CD8-positive, alpha-beta memory T cell (primary cell): ENCODE data around the gene ABCC9. TPM values are rescaled to one million over a fixed set of nuclear protein-coding genes. Genes with fewer than 3 reads are reported as not detected.

Experiments
- CTCF ChIA-PET: fragments of 350-600 bp; sonication (Branson Sonifier 250); formaldehyde crosslinking; loops from one replicate; lab custom pipeline; 2021; ENCODE audit warnings: antibody characterized with exemption; lab: Charles Lee
- POLR2A ChIA-PET: fragments of 350-600 bp; sonication (Branson Sonifier 250); formaldehyde crosslinking; loops from one replicate; lab custom pipeline; 2021; ENCODE audit warnings: antibody characterized with exemption; lab: Charles Lee
- DNase-seq, 5 donors: peaks; one replicate each; pipeline versions ENCODE4 v3.0.0 to v3.0.0-alpha.2; 2020 to 2022; ENCODE audit warnings: mixed read lengths in 1 of 5
- H3K27ac ChIP-seq: one replicate; pipeline ENCODE4 v1.7.0; 2013; ENCODE audit warnings: low read depth, mild to moderate bottlenecking, low read length, moderate library complexity
- H3K27me3 ChIP-seq: 2 replicates; pipeline ENCODE4 v1.7.0; 2013; ENCODE audit warnings: low read length, mild to moderate bottlenecking; ENCODE audit not compliant: insufficient read depth, poor library complexity, severe bottlenecking
- H3K36me3 ChIP-seq: 2 replicates; pipeline ENCODE4 v1.7.0; 2013; ENCODE audit warnings: mild to moderate bottlenecking, low read length, moderate library complexity; ENCODE audit not compliant: insufficient read depth
- H3K4me1 ChIP-seq: 2 replicates; pipeline ENCODE4 v1.7.0; 2013; ENCODE audit warnings: mild to moderate bottlenecking, low read length, moderate library complexity; ENCODE audit not compliant: insufficient read depth
- H3K4me3 ChIP-seq: 2 replicates; pipeline ENCODE4 v1.7.0; 2013; ENCODE audit warnings: mild to moderate bottlenecking, low read length
- H3K9me3 ChIP-seq: 2 replicates; pipeline ENCODE4 v1.7.0; 2013; ENCODE audit warnings: mild to moderate bottlenecking, low read length
- H3K27ac Mint-ChIP-seq, 8 donors: one replicate each; pipeline ENCODE4 v1.8.0; 2020 to 2021; ENCODE audit warnings: mixed read lengths in 8 of 8, mild to moderate bottlenecking in 6 of 8, inconsistent platforms in 3 of 8, moderate library complexity in 3 of 8
- H3K27me3 Mint-ChIP-seq, 2 donors: one replicate each; pipeline ENCODE4 v1.8.0; 2020 to 2021; ENCODE audit warnings: mixed read lengths in 2 of 2, mild to moderate bottlenecking in 1 of 2, moderate library complexity in 1 of 2
- H3K36me3 Mint-ChIP-seq, 3 donors: one replicate each; pipeline ENCODE4 v1.8.0; 2020 to 2021; ENCODE audit warnings: mixed read lengths in 3 of 3, inconsistent platforms in 1 of 3, mild to moderate bottlenecking in 1 of 3
- H3K4me1 Mint-ChIP-seq, 3 donors: one replicate each; pipeline ENCODE4 v1.8.0; 2020 to 2021; ENCODE audit warnings: mixed read lengths in 3 of 3, inconsistent platforms in 1 of 3, mild to moderate bottlenecking in 1 of 3
- H3K4me3 Mint-ChIP-seq, 7 donors: one replicate each; pipeline ENCODE4 v1.8.0; 2020 to 2021; ENCODE audit warnings: mixed read lengths in 7 of 7, mild to moderate bottlenecking in 6 of 7, moderate library complexity in 4 of 7, inconsistent platforms in 2 of 7
- H3K9me3 Mint-ChIP-seq, 5 donors: one replicate each; pipeline ENCODE4 v1.8.0; 2020 to 2022; ENCODE audit warnings: mixed read lengths in 5 of 5, mild to moderate bottlenecking in 3 of 5, moderate library complexity in 2 of 5, inconsistent platforms in 1 of 5
- polyA plus RNA-seq: library from polyadenylated mRNA; unstranded; fragments of 300-500 nt; fragmentation: Illumina TruSeq; gene quantifications from one replicate; pipeline ENCODE4 v1.2.3, GENCODE V29; 2021
- total RNA-seq, 2 experiments: library from RNA; stranded (reverse); gene quantifications; one replicate each; pipeline ENCODE4 v1.2.3, GENCODE V29; 2021

ABCC9 gene
- total and polyA plus RNA-seq, 3 experiments from 2014 or later = not detected

DNA sequence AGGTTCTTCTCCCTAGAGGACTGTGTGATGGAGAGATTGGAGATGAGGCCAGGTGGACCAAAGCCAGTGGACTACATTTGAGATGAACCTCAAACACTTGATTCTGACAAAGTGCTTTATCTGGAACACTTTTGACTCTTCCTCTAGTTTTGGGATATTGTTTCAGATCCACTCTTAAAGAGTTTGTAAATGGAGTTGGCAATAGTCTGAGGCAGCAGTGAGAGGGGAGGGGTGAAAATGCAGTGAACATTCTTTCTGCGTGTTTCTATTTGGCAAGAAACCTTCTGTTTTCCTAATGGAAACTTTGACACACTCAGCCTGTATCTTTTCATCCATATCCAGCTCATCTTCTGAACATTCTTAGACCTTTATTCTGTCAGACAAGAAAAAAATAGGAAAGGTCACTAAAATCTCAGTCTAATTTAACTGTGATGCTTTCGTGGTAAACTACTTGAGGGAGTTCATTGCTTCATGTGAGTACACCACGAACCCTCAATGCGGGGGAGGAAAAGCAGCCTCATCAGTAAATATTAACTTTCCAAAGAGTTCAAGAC, 109.4 kb downstream of the ABCC9 start:
- H3K9me3 Mint-ChIP-seq = no peaks in the 10 kb centered on the region
- Histone ChIP-seq H3K27me3 (no peaks in the 10 kb centered on the region), H3K9me3 (no peaks in the 10 kb centered on the region), H3K4me1 (no peaks in the 10 kb centered on the region), H3K4me3 (no peak overlapping the region), H3K36me3 (no peaks in the 10 kb centered on the region), H3K27ac (no peak overlapping the region)
- H3K36me3 Mint-ChIP-seq = no peaks in the 10 kb centered on the region
- POLR2A ChIA-PET = no interaction called here
- H3K27ac Mint-ChIP-seq = no peak overlapping the region
- no peaks in the 10 kb centered on the region for H3K27me3 Mint-ChIP-seq
- CTCF ChIA-PET = no interaction called here
- H3K4me3 Mint-ChIP-seq = no peak overlapping the region
- no peak for DNase-seq
- H3K4me1 Mint-ChIP-seq = no peaks in the 10 kb centered on the region

DNA sequence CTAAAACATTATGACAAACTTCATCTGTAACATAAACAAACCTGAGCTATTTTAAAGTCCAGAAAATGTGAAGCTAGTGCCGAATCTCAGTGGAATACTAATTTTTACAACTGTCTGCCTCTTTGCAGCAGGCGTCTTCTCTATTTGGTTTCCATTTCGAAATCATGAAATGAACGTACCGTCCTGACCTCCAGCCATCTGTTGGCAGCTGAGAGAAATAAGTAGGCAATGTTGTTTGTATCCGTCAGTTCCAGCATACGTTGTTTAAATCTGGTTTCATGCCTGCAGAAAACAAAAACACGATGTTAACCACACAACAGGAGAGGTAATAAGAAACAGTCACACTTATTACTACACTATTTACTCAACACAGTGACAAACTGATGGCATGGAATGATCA, 112.4 kb downstream of the ABCC9 start:
- H3K27me3 ChIP-seq = no peaks in the 10 kb centered on the region
- no peak for DNase-seq
- ChIA-PET CTCF (interaction anchor here (0.7 kb wide), 1 partner anchor 401 kb away, joined by 3 read pairs; no protein-coding TSS in a partner anchor), POLR2A (no interaction called here)
- Mint-ChIP-seq H3K27ac (no peak overlapping the region), H3K4me3 (no peak overlapping the region), H3K4me1 (no peaks in the 10 kb centered on the region), H3K9me3 (no peaks in the 10 kb centered on the region), H3K36me3 (no peaks in the 10 kb centered on the region), H3K27me3 (peaks cover 0 to 1% of the 10 kb centered on the region in 2 donors)
- no peak overlapping the region for H3K27ac ChIP-seq
- no peaks in the 10 kb centered on the region for H3K9me3 ChIP-seq
- H3K4me1 ChIP-seq = no peaks in the 10 kb centered on the region
- no peaks in the 10 kb centered on the region for H3K36me3 ChIP-seq
- no peak overlapping the region for H3K4me3 ChIP-seq

DNA sequence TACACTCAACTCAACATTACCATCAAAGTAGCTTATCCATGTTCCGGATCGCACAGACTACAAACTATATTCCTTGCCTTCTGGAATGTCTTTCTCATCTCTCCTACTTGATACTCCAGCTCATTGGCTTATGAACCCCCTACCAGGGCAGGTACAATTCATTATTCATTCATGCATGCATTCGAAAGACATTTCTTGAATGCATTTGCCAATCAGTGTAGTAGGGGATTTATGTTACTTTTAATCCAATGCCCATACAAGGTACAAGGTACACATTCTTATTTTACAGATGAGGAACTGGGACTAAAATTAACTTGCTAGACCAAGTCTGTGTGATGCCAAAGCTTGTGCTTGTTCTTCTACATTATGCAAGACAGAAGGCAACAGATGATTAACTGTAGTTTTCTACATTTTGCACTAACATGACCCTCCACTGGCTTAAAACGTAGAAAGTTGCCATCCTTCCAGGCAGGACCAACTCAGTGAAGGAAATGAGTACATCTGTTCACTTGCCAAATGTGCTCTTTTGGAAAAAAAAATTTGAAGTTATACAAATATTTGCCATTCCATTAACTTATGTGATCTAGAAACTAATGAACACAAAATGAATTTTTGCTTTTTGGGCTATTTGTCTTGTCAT, 113.0 kb downstream of the ABCC9 start:
- DNase-seq = no peak
- Histone ChIP-seq H3K27ac (no peak overlapping the region), H3K36me3 (no peaks in the 10 kb centered on the region), H3K27me3 (no peaks in the 10 kb centered on the region), H3K4me1 (no peaks in the 10 kb centered on the region), H3K9me3 (no peaks in the 10 kb centered on the region), H3K4me3 (no peak overlapping the region)
- no peaks in the 10 kb centered on the region for H3K36me3 Mint-ChIP-seq
- no peak overlapping the region for H3K4me3 Mint-ChIP-seq
- H3K9me3 Mint-ChIP-seq = no peaks in the 10 kb centered on the region
- CTCF ChIA-PET = interaction anchor here (0.7 kb wide), 1 partner anchor 400 kb away, joined by 3 read pairs; no protein-coding TSS in a partner anchor
- POLR2A ChIA-PET = no interaction called here
- H3K27me3 Mint-ChIP-seq = peaks cover 0 to 1% of the 10 kb centered on the region in 2 donors
- H3K27ac Mint-ChIP-seq = no peak overlapping the region
- H3K4me1 Mint-ChIP-seq = no peaks in the 10 kb centered on the region

DNA sequence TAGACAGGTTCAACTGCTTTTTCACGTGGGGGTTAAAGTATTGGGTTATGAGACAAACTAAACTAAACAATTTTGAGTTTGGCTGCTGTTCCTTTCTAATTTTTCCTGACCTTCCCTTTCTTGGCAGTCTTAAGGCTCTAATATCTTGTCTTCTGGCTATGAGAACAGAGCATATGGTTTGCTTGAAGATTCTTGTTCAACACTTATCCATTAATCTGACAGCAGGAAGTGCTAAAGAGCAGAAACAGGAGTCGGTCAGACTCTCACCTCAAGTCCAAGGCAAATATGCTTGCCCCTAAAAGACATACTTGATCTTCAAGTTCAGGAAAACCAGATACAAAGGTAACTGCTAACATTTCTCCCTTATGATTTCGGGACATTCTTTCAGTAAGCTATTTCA, 114.1 kb downstream of the ABCC9 start:
- H3K27me3 Mint-ChIP-seq = peaks cover 0 to 3% of the 10 kb centered on the region in 2 donors
- Histone ChIP-seq H3K27ac (no peak overlapping the region), H3K9me3 (no peaks in the 10 kb centered on the region), H3K27me3 (no peaks in the 10 kb centered on the region), H3K36me3 (no peaks in the 10 kb centered on the region), H3K4me1 (no peaks in the 10 kb centered on the region), H3K4me3 (no peak overlapping the region)
- no peak overlapping the region for H3K27ac Mint-ChIP-seq
- CTCF ChIA-PET = no interaction called here
- POLR2A ChIA-PET = no interaction called here
- H3K4me3 Mint-ChIP-seq = no peak overlapping the region
- H3K4me1 Mint-ChIP-seq = no peaks in the 10 kb centered on the region
- no peak for DNase-seq
- no peaks in the 10 kb centered on the region for H3K36me3 Mint-ChIP-seq
- no peaks in the 10 kb centered on the region for H3K9me3 Mint-ChIP-seq

DNA sequence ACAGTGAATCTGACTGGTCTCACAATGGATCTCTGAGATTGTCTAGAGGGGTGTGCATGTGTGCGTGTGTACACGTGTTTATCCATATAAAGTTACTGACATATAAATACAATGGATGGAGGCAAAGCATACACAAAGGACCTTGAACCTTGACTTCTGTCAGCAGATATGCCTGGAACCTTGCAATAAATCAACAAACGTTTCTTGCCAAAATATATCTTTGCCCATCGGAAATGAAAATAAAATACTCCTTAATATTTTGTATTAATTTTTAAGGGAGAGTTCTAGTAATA, 114.7 kb downstream of the ABCC9 start:
- H3K36me3 Mint-ChIP-seq = no peaks in the 10 kb centered on the region
- Histone ChIP-seq H3K36me3 (no peaks in the 10 kb centered on the region), H3K27ac (no peak overlapping the region), H3K4me3 (no peak overlapping the region), H3K9me3 (no peaks in the 10 kb centered on the region), H3K27me3 (no peaks in the 10 kb centered on the region), H3K4me1 (no peaks in the 10 kb centered on the region)
- CTCF ChIA-PET = no interaction called here
- peaks cover 0 to 3% of the 10 kb centered on the region in 2 donors for H3K27me3 Mint-ChIP-seq
- H3K27ac Mint-ChIP-seq = no peak overlapping the region
- POLR2A ChIA-PET = no interaction called here
- DNase-seq = no peak
- H3K4me3 Mint-ChIP-seq = no peak overlapping the region
- H3K4me1 Mint-ChIP-seq = no peaks in the 10 kb centered on the region
- H3K9me3 Mint-ChIP-seq = no peaks in the 10 kb centered on the region

DNA sequence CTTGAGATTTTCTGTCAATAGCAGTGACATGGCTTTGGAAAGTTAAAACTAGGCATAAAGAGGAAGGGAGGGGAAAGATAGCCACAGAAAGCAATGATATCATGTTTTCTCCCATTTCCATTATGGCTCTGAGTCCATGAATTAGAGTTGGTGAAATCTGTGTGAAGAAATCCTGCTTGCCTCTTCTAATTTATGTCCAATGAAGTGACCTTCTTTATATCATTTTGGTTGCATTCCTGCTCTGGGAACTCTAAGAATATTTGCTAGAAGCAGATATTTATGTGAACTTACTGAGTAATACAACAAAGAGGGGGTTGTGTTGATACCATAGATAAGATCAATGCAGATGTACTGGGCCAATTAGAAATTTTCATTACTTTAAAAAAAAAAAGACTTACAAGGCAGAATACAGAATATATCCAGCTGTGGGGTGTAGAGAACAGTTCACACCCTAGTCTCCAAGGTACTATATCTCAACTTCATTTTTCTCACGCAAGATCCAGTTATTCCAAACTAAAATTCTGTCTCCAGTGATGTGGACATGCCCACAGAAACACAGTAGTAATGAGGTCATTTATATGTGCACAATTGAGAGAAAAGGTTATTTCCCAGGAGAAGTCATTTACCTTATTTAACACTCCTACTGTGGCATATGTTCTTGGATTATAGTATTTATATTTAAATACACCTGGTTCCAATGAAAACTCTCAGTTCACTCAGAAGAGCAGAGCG, 115.2 kb downstream of the ABCC9 start:
- Histone ChIP-seq H3K27ac (no peak overlapping the region), H3K36me3 (no peaks in the 10 kb centered on the region), H3K27me3 (no peaks in the 10 kb centered on the region), H3K4me3 (no peak overlapping the region), H3K9me3 (no peaks in the 10 kb centered on the region), H3K4me1 (no peaks in the 10 kb centered on the region)
- ChIA-PET CTCF (no interaction called here), POLR2A (no interaction called here)
- Mint-ChIP-seq H3K27ac (no peak overlapping the region), H3K4me3 (no peak overlapping the region), H3K9me3 (no peaks in the 10 kb centered on the region), H3K27me3 (peaks cover 0 to 3% of the 10 kb centered on the region in 2 donors), H3K4me1 (no peaks in the 10 kb centered on the region), H3K36me3 (no peaks in the 10 kb centered on the region)
- DNase-seq = no peak

DNA sequence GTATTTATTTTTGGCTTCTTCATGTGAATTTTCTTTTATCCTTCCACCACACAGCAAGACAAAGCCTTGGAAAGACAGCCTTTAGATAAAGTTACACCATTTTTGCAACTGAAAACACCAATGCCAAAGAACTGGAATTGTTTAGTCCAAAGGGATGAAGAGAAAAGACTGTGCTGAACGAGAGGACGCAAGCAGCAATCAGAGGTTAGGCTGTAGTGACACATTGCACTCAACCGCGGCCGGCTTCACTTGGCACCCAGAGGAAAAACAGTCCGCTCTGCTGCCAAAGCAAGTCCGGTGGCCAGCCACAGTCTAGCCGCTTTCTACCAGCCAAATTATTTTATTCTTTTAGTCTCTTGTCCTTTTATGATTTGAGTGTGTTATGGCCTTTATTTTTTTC, 117.6 kb downstream of the ABCC9 start:
- H3K4me1 Mint-ChIP-seq = no peaks in the 10 kb centered on the region
- no peak overlapping the region for H3K27ac Mint-ChIP-seq
- H3K27me3 Mint-ChIP-seq = peaks cover 3 to 4% of the 10 kb centered on the region in 2 donors
- Histone ChIP-seq H3K36me3 (no peaks in the 10 kb centered on the region), H3K9me3 (no peaks in the 10 kb centered on the region), H3K4me3 (no peak overlapping the region), H3K4me1 (no peaks in the 10 kb centered on the region), H3K27ac (no peak overlapping the region), H3K27me3 (no peaks in the 10 kb centered on the region)
- H3K9me3 Mint-ChIP-seq = no peaks in the 10 kb centered on the region
- H3K4me3 Mint-ChIP-seq = no peak overlapping the region
- CTCF ChIA-PET = no interaction called here
- POLR2A ChIA-PET = no interaction called here
- DNase-seq = no peak
- H3K36me3 Mint-ChIP-seq = no peaks in the 10 kb centered on the region

DNA sequence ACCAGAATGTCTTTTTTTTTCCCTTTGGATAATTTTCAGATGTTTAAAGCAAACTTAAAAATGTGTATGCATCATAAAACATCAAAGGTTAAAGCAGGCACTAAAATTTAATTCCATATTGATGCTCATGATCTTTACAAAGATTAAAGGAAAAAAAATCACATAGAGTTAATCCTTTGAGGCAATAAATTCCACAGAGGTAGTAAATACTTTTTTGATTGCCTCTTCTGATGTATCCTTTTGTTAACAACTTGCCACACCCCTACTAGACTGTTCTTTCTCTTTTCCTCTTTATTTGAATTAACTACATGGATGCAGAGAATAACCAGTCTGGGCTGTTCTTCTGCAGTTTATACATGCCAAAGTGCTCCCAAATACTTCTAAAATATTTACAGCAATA, 121.5 kb downstream of the ABCC9 start:
- H3K9me3 Mint-ChIP-seq = no peaks in the 10 kb centered on the region
- no peak overlapping the region for H3K4me3 ChIP-seq
- no peaks in the 10 kb centered on the region for H3K4me1 Mint-ChIP-seq
- H3K36me3 ChIP-seq = no peaks in the 10 kb centered on the region
- no peaks in the 10 kb centered on the region for H3K4me1 ChIP-seq
- no peak overlapping the region for H3K27ac ChIP-seq
- ChIA-PET CTCF (no interaction called here), POLR2A (no interaction called here)
- H3K4me3 Mint-ChIP-seq = no peak overlapping the region
- DNase-seq = no peak
- no peak overlapping the region for H3K27ac Mint-ChIP-seq
- H3K36me3 Mint-ChIP-seq = no peaks in the 10 kb centered on the region
- no peaks in the 10 kb centered on the region for H3K9me3 ChIP-seq
- peaks cover 2 to 7% of the 10 kb centered on the region in 2 donors for H3K27me3 Mint-ChIP-seq
- no peaks in the 10 kb centered on the region for H3K27me3 ChIP-seq
